ENCODE results near the gene ARID1B. TPM values are rescaled to one million over a fixed set of nuclear protein-coding genes. Genes with fewer than 3 reads are reported as not detected.

The ARID1B gene
- total RNA-seq, 1 experiment from 2014 or later = 35.6 TPM

GRCh38 chr6:156797901-156798735 is 20.9 kb downstream of the ARID1B start:
- H4K20me1 ChIP-seq (ENCODE audit: insufficient read depth) = no peaks in the 10 kb centered on the region
- intact Hi-C loops (cut with micrococcal nuclease) = no loop called here
- H3K79me2 ChIP-seq (ENCODE audit: insufficient read depth, low read length) = peaks cover 83% of the 10 kb centered on the region
- ChIA-PET POLR2A (no interaction called here), CTCF (no interaction called here), RAD21 (ENCODE audit: low non-redundant PET in 1 of 2, low total read pairs in 2 of 2, uncharacterized antibody in 2 of 2, unreplicated experiment in 2 of 2) (no interaction called here)
- H3K4me2 ChIP-seq (ENCODE audit: low read length) = no peak overlapping the region
- H3K27ac ChIP-seq (ENCODE audit: low read depth, low read length) = no peak overlapping the region
- ATAC-seq (no peak), DNase-seq (ENCODE audit: low read depth, low spot score) (no peak)
- no peak overlapping the region for H2AFZ ChIP-seq (ENCODE audit: low read depth, low read length, poor library complexity, severe bottlenecking)
- no peaks in the 10 kb centered on the region for H3K4me1 ChIP-seq (ENCODE audit: control insufficient read depth in 1 of 2, insufficient read depth in 2 of 2, low read length in 2 of 2)
- H3K4me3 ChIP-seq (replicated peaks in 1 of 2; ENCODE audit: low read depth in 1 of 2, low read length in 2 of 2) = no peak overlapping the region
- no TSS peak for BruUV-seq (replicated peaks)
- H3K9me3 ChIP-seq (ENCODE audit: control insufficient read depth in 1 of 2, insufficient read depth in 1 of 2, low read depth in 1 of 2, low read length in 2 of 2) = no peaks in the 10 kb centered on the region
- H3K9ac ChIP-seq (ENCODE audit: low read length) = no peak overlapping the region
- no peak for TF ChIP-seq POLR2AphosphoS5 (IDR thresholded peaks at IDR 0.05; ENCODE audit: low read depth, low read length)
- TF ChIP-seq REST (IDR thresholded peaks at IDR 0.05; ENCODE audit: low read depth) = no peak
- no peak for TF ChIP-seq SIN3A (IDR thresholded peaks at IDR 0.05; ENCODE audit: low read depth)
- no peak for TF ChIP-seq EZH2phosphoT487 (IDR thresholded peaks at IDR 0.05; ENCODE audit: borderline replicate concordance)
- TF ChIP-seq ELF1 (IDR thresholded peaks at IDR 0.05; ENCODE audit: borderline replicate concordance, low read depth) = no peak
- TF ChIP-seq YY1 (IDR thresholded peaks at IDR 0.05; ENCODE audit: extremely low read depth, insufficient replicate concordance, low read depth, low read length) = no peak
- no peak for TF ChIP-seq CEBPB (IDR thresholded peaks at IDR 0.05; ENCODE audit: low read depth)
- TF ChIP-seq EZH2 (IDR thresholded peaks at IDR 0.05) = no peak
- TF ChIP-seq CBX3 (IDR thresholded peaks at IDR 0.05; ENCODE audit: low read depth) = no peak
- TF ChIP-seq ZBTB33 (IDR thresholded peaks at IDR 0.05; ENCODE audit: extremely low read depth, insufficient replicate concordance, low read length) = no peak
- no peak for TF ChIP-seq ATF3 (IDR thresholded peaks at IDR 0.05)
- TF ChIP-seq ZFX (IDR thresholded peaks at IDR 0.05) = no peak
- TF ChIP-seq ZNF274 (IDR thresholded peaks at IDR 0.05; ENCODE audit: low read depth, low read length) = no peak
- TF ChIP-seq POLR2A (IDR thresholded peaks at IDR 0.05; ENCODE audit: borderline replicate concordance, extremely low read depth, insufficient read depth, insufficient read length) = no peak
- no peak for TF ChIP-seq CTCF (IDR thresholded peaks at IDR 0.05 in 2 of 3, conservative IDR thresholded peaks at IDR 0.05 in 1 of 3; ENCODE audit: borderline replicate concordance in 1 of 3, insufficient read depth in 1 of 3, low read depth in 2 of 3, low read length in 2 of 3)
- no peak for TF ChIP-seq SP1 (IDR thresholded peaks at IDR 0.05; ENCODE audit: low read depth)
- TF ChIP-seq EGR1 (IDR thresholded peaks at IDR 0.05; ENCODE audit: low read depth) = no peak
- no peak for TF ChIP-seq JUND (IDR thresholded peaks at IDR 0.05)
- no peaks in the 10 kb centered on the region for H3K27me3 ChIP-seq (ENCODE audit: insufficient read depth, low read length)
- H3K9me2 ChIP-seq (ENCODE audit: insufficient read depth) = no peaks in the 10 kb centered on the region
- no peaks in the 10 kb centered on the region for H3K36me3 ChIP-seq (ENCODE audit: control insufficient read depth in 1 of 2, insufficient read depth in 2 of 2, low read length in 2 of 2)
